Ascending aorta (tissue), 2 donors: ENCODE measurements around the gene ATP6V1A. TPM values are rescaled to one million over a fixed set of nuclear protein-coding genes. Genes with fewer than 3 reads are reported as not detected.

Experiments
- DNase-seq, 2 donors: peaks; one replicate each; pipeline ENCODE4 v3.0.0-alpha.2; 2019; ENCODE audit warnings: low spot score in 2 of 2
- H3K27ac ChIP-seq, 2 donors: fragments of 200-600 bp; sonication (generic); one replicate each; pipeline ENCODE4 v1.5.1; 2016 to 2017; ENCODE audit warnings: mild to moderate bottlenecking in 1 of 2
- H3K27me3 ChIP-seq: fragments of 200-600 bp; sonication (generic); one replicate; pipeline ENCODE4 v1.5.1; 2017
- H3K36me3 ChIP-seq, 2 donors: fragments of 200-600 bp; sonication (generic); one replicate each; pipeline ENCODE4 v1.5.1; 2016
- H3K4me1 ChIP-seq, 2 donors: fragments of 200-600 bp; sonication (generic); one replicate each; pipeline ENCODE4 v1.5.1; 2016 to 2017; ENCODE audit warnings: mild to moderate bottlenecking in 1 of 2
- H3K4me3 ChIP-seq, 2 donors: fragments of 200-600 bp; sonication (generic); one replicate each; pipeline ENCODE4 v1.5.1; 2016 to 2017; ENCODE audit warnings: mild to moderate bottlenecking in 1 of 2
- H3K9me3 ChIP-seq, 2 donors: fragments of 200-600 bp; sonication (generic); one replicate each; pipeline ENCODE4 v1.5.1; 2016
- intact Hi-C: fragments of 100-400 bp; cut with DNase I; formaldehyde crosslinking; loops from one replicate; pipeline ENCODE4 v1.15.1; 2023
- total RNA-seq: library from RNA; depleted of rRNA; stranded (reverse); fragments of >200 nt; gene quantifications from one replicate; pipeline ENCODE4 v1.1.0, GENCODE V29; 2016
- TF ChIP-seq, protein P1 (sequence below), 3 experiments: fragments of 200-600 bp in 2 of 3; fragments of 450-650 bp in 1 of 3; sonication (generic) in 2 of 3; IDR thresholded peaks; one replicate each; pipeline ENCODE4 v1.5.1; 2016 to 2019; ENCODE audit warnings: antibody characterized with exemption in 3 of 3, mild to moderate bottlenecking in 1 of 3, moderate library complexity in 1 of 3

ATP6V1A gene
- total RNA-seq, 1 donor from 2014 or later, result 18.3 TPM

DNA sequence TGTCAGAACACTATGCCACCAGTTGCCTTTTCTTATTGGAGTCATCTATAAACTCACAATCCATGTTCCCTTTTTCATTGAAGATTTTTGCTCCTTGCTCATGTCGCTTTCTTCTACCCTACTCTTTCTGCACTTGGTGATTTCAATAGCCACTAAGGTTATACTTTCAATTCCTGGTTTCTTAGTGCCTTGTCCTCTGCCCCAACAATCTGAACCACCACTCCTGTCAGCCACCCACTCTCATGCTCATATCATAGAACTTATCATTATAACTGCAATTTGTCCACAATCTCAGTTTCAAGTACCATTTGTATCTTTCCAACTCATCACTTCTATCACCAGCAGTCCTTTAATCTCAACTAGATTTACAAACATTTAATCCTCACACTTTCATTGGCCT is 81.8 kb downstream of the ATP6V1A start:
- no peak for DNase-seq
- intact Hi-C loops, result no loop called here
- H3K4me3 ChIP-seq, result no peak overlapping the region
- no peaks in the 10 kb centered on the region for H3K36me3 ChIP-seq
- no peaks in the 10 kb centered on the region for H3K9me3 ChIP-seq
- no peak overlapping the region for H3K27ac ChIP-seq
- no peaks in the 10 kb centered on the region for H3K27me3 ChIP-seq
- H3K4me1 ChIP-seq, result no peaks in the 10 kb centered on the region
- TF ChIP-seq, protein P1, sequence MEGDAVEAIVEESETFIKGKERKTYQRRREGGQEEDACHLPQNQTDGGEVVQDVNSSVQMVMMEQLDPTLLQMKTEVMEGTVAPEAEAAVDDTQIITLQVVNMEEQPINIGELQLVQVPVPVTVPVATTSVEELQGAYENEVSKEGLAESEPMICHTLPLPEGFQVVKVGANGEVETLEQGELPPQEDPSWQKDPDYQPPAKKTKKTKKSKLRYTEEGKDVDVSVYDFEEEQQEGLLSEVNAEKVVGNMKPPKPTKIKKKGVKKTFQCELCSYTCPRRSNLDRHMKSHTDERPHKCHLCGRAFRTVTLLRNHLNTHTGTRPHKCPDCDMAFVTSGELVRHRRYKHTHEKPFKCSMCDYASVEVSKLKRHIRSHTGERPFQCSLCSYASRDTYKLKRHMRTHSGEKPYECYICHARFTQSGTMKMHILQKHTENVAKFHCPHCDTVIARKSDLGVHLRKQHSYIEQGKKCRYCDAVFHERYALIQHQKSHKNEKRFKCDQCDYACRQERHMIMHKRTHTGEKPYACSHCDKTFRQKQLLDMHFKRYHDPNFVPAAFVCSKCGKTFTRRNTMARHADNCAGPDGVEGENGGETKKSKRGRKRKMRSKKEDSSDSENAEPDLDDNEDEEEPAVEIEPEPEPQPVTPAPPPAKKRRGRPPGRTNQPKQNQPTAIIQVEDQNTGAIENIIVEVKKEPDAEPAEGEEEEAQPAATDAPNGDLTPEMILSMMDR (IDR thresholded peaks at IDR 0.05), result no peak

GRCh38 chr3:113829576-113830354 is 82.9 kb downstream of the ATP6V1A start:
- H3K4me3 ChIP-seq, result no peak overlapping the region
- H3K36me3 ChIP-seq, result no peaks in the 10 kb centered on the region
- DNase-seq, result no peak
- H3K27me3 ChIP-seq, result no peaks in the 10 kb centered on the region
- intact Hi-C loops, result loop anchor here (10.0 kb wide), 1 partner anchor 315 kb away; no protein-coding TSS in a partner anchor
- TF ChIP-seq, protein P1 (IDR thresholded peaks at IDR 0.05), result no peak
- no peak overlapping the region for H3K27ac ChIP-seq
- no peaks in the 10 kb centered on the region for H3K9me3 ChIP-seq
- no peaks in the 10 kb centered on the region for H3K4me1 ChIP-seq

GRCh38 chr3:113831103-113831355 is 84.2 kb downstream of the ATP6V1A start:
- no peaks in the 10 kb centered on the region for H3K36me3 ChIP-seq

DNA sequence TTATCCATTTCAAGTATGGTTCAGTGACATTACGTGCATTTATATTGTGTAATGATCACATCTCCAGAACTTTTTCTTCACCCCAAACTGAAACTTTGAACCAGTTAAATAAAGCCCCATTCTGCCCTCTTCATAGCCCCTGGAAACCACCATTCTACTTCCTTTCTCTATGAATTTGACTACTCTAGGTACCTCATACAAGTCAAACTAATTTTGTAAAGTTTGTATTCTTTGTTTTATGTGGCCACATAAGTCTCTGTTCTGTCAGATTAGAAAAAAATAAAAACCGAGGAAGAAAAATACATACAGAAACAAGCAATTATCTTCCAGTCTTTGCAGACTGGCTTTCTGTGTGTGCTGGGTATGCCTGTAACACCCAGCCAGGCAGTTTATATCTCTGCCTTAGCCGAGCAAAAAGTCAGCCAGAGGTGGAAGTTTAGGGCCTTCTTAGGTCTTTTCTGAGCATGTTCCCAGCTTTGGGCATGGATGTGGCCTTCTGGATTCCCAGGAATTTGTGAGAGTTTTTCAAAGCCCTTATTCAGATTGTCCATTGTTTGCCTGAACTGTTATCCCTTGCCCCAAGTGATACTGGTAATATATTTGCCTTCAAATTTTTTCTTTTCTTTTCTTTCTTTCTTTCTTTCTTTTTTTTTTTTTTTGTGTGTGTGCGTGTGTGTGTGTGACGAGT is 85.8 kb downstream of the ATP6V1A start:
- Histone ChIP-seq H3K27me3 (no peaks in the 10 kb centered on the region), H3K9me3 (no peaks in the 10 kb centered on the region), H3K4me3 (no peak overlapping the region), H3K27ac (no peak overlapping the region), H3K36me3 (no peaks in the 10 kb centered on the region), H3K4me1 (no peaks in the 10 kb centered on the region)
- intact Hi-C loops, result loop anchor here (10.0 kb wide), 1 partner anchor 312 kb away; no protein-coding TSS in a partner anchor
- no peak for DNase-seq
- TF ChIP-seq, protein P1 (IDR thresholded peaks at IDR 0.05), result no peak

More at GRCh38 chr3:113831103-113831355, 84.2 kb downstream of the ATP6V1A start:
- no peak overlapping the region for H3K4me3 ChIP-seq
- DNase-seq, result no peak
- intact Hi-C loops, result loop anchor here (10.0 kb wide), 1 partner anchor 314 kb away; no protein-coding TSS in a partner anchor
- no peak overlapping the region for H3K27ac ChIP-seq
- H3K4me1 ChIP-seq, result no peaks in the 10 kb centered on the region
- no peaks in the 10 kb centered on the region for H3K27me3 ChIP-seq
- TF ChIP-seq, protein P1 (IDR thresholded peaks at IDR 0.05), result no peak
- H3K9me3 ChIP-seq, result no peaks in the 10 kb centered on the region

GRCh38 chr3:113834983-113835382 is 88.1 kb downstream of the ATP6V1A start:
- DNase-seq, result no peak
- H3K27me3 ChIP-seq, result no peaks in the 10 kb centered on the region

More at GRCh38 chr3:113834983-113835382, 88.1 kb downstream of the ATP6V1A start:
- no peaks in the 10 kb centered on the region for H3K9me3 ChIP-seq
- intact Hi-C loops, result loop anchor here (5.0 to 10.0 kb wide), 4 partner anchors 98 to 1977 kb away; partner anchors contain the start of genes CCDC191 and QTRT2
- TF ChIP-seq, protein P1 (IDR thresholded peaks at IDR 0.05), result no peak
- H3K4me3 ChIP-seq, result no peak overlapping the region
- no peaks in the 10 kb centered on the region for H3K36me3 ChIP-seq
- H3K27ac ChIP-seq, result no peak overlapping the region
- peaks cover 0 to 3% of the 10 kb centered on the region in 2 donors for H3K4me1 ChIP-seq
